NCI-H2196 (cell line): ENCODE measurements around the gene C9orf40.

Experiments used
- DNase-seq: peaks from one replicate; lab custom pipeline; 2025; ENCODE audit not compliant: unreplicated experiment; lab: John Stamatoyannopoulos, UW

C9orf40 gene

GRCh38 chr9:74952201-74953151 is at the start of gene C9orf40:
Gene C9orf40 (minus strand): TSS chr9:74952912. CDS start chr9:74952611, 301 bp downstream.
- DNase-seq: peak; percentile 94

GRCh38 chr9:75001719-75002421 is 49.2 kb upstream of the C9orf40 start:
- DNase-seq: peak; percentile 76

GRCh38 chr9:75000835-75001234 is 48.1 kb upstream of the C9orf40 start:
- no peak for DNase-seq

- DNase-seq: no peak
Measured at GRCh38 chr9:74985041-74985440, 32.3 kb upstream of the C9orf40 start.

GRCh38 chr9:74983709-74984108 is 31.0 kb upstream of the C9orf40 start:
- no peak for DNase-seq

- no peak for DNase-seq
Measured at GRCh38 chr9:74979844-74980243, 27.1 kb upstream of the C9orf40 start.

GRCh38 chr9:74977287-74977686 is 24.6 kb upstream of the C9orf40 start:
- no peak for DNase-seq

GRCh38 chr9:74975538-74975937 is 22.8 kb upstream of the C9orf40 start:
- DNase-seq: no peak

- no peak for DNase-seq
Measured at GRCh38 chr9:74974558-74974957, 21.8 kb upstream of the C9orf40 start.

- DNase-seq: no peak
Measured at GRCh38 chr9:74973714-74974113, 21.0 kb upstream of the C9orf40 start.

GRCh38 chr9:74963056-74963455 is 10.3 kb upstream of the C9orf40 start:
- DNase-seq: no peak

GRCh38 chr9:74961496-74961895 is 8.8 kb upstream of the C9orf40 start:
- DNase-seq: no peak

GRCh38 chr9:74960561-74960960 is 7.8 kb upstream of the C9orf40 start:
- no peak for DNase-seq

GRCh38 chr9:74958587-74958986 is 5.9 kb upstream of the C9orf40 start:
- no peak for DNase-seq

- no peak for DNase-seq
Measured at GRCh38 chr9:74953235-74953751, 581 bp upstream of the C9orf40 start.

- no peak for DNase-seq
Measured at GRCh38 chr9:74951725-74952151, 974 bp downstream of the C9orf40 start.

- no peak for DNase-seq
Measured at GRCh38 chr9:74951107-74951720, 1.5 kb downstream of the C9orf40 start.

GRCh38 chr9:74949859-74950855 is 2.6 kb downstream of the C9orf40 start:
- no peak for DNase-seq

GRCh38 chr9:74948937-74949336 is 3.8 kb downstream of the C9orf40 start:
- no peak for DNase-seq

- no peak for DNase-seq
Measured at GRCh38 chr9:74946686-74947085, 6.0 kb downstream of the C9orf40 start.
